ENCODE measurements around the gene CEND1. TPM values are rescaled to one million over a fixed set of nuclear protein-coding genes. Genes with fewer than 3 reads are reported as not detected.

Gene CEND1
- total and polyA plus RNA-seq, 2 of the 13 experiments (the other 11 are each of a cell fraction or from before 2014, with no cell fraction given) = not detected

DNA sequence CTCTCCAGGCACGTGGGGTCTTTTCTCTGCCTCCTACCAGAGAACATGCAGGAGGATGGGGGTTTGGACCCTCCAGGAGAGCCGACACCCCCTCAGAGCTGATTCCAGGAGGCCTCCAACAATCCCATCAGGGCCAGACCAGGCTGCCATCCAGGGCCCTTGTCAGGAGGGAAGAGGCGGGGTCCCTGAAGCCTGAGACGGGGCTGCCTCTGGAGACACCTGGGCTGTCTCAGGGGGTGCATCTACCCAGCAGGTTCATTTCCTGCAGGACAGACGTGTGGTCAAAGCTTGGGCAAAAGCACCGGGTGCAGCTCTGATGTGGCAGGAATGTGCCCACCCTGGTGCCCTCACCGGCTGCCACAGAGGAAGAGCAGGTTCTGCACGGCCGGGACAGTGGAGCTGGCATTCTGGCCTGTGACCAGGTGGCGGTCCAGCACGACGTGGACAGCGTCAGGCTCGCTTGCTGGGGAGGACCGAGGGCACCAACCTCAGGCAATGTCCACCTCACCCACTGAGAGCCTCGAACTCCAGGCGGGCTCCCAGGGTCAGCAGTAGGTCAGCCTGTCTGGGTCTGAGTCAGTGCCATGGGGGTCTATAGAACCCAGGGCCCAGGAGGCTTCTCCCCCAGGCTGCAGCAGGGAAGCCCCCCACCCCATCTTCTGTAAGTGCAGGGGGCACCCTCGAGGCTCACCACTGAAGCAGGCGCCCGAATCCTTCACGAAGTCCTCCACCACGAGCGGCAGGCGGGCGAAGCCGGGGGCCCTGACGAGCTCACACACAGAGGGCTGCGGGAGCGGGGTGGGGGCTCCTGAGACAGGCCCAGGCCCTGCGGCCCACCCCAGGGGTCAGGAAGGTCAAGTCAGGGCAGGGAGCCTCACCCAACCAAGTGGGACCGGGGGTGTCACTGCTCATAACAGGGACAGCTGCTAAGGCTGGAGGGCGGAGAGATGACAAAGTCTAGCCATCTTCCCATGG, 19.0 kb downstream of the CEND1 start:
- Histone ChIP-seq H3K36me3 (replicated peaks in 1 of 2; ENCODE audit: control insufficient read depth in 1 of 2, insufficient read depth in 2 of 2, low read length in 2 of 2) (peaks cover 21 to 43% of the 10 kb centered on the region in 2 experiments; a peak in 4 of 5 replicates), H3K79me2 (ENCODE audit: insufficient read depth, low read length) (peaks cover 22% of the 10 kb centered on the region), H3K4me3 (replicated peaks in 1 of 3; ENCODE audit: insufficient read depth in 1 of 3, low read depth in 2 of 3, low read length in 3 of 3) (no peak overlapping the region), H3K27ac (ENCODE audit: extremely low read length, insufficient read depth, low read length) (peak overlapping the region; percentile 50), H3K9me3 (ENCODE audit: low read length) (no peaks in the 10 kb centered on the region), H3K4me2 (ENCODE audit: low read depth, low read length) (no peak overlapping the region), H3K4me1 (ENCODE audit: insufficient read depth, low read length) (peaks cover 34% of the 10 kb centered on the region), H4K20me1 (ENCODE audit: insufficient read depth, low read length) (peaks cover 6% of the 10 kb centered on the region), H3K9ac (ENCODE audit: insufficient read depth, low read depth, low read length) (no peak overlapping the region), H2AFZ (ENCODE audit: low read length) (no peak overlapping the region), H3K27me3 (ENCODE audit: control insufficient read depth in 1 of 2, insufficient read depth in 2 of 2, low read length in 2 of 2) (no peaks in the 10 kb centered on the region)
- peak; percentile 3; the same call in 2 of the 3 replicates for ATAC-seq
- TF ChIP-seq HNRNPL (IDR thresholded peaks at IDR 0.05; ENCODE audit: low read depth, low read length) = peak; percentile 58; the same call in 1 of the 2 replicates
- TF ChIP-seq PRPF4 (IDR thresholded peaks at IDR 0.05; ENCODE audit: low read depth, low read length, poor library complexity, severe bottlenecking) = no peak
- TF ChIP-seq AKAP8 (CRISPR knock-in tag; IDR thresholded peaks at IDR 0.05) = 0 out of 2 replicates have a peak, but pooled peaks have one; percentile 4
- peak; percentile 81 for TF ChIP-seq AGO2 (optimal IDR thresholded peaks at IDR 0.05; ENCODE audit: low read depth, low read length)
- peak; percentile 56; the same call in 1 of the 2 replicates for TF ChIP-seq RBFOX2 (IDR thresholded peaks at IDR 0.05; ENCODE audit: low read depth, low read length)
- POLR2A ChIA-PET = no interaction called here
- DNase-seq (ENCODE audit: low spot score) = no peak
- in situ Hi-C loops (cut with HindIII; ENCODE audit: extremely low pct_ligation_motif_present, low pct_unique_long_range_greater_than_20kb) = no loop called here
- BruUV-seq (replicated peaks) = no TSS peak
- intact Hi-C loops (cut with micrococcal nuclease; ENCODE audit: unreplicated experiment) = no loop called here
- CTCF ChIA-PET (ENCODE audit: low intra/inter-chr PET ratio, low total read pairs) = no interaction called here
- no peak for FAIRE-seq
- 98% methylated on average over 20 of the region's 32 CpGs for WGBS (ENCODE audit: low lambda C conversion rate)

All from HepG2 (cell line).